ENCODE measurements around the gene WNT5B. TPM values are rescaled to one million over a fixed set of nuclear protein-coding genes. Genes with fewer than 3 reads are reported as not detected.

Gene WNT5B
- total RNA-seq, 1 experiment from 2014 or later, result 33.1 TPM

DNA sequence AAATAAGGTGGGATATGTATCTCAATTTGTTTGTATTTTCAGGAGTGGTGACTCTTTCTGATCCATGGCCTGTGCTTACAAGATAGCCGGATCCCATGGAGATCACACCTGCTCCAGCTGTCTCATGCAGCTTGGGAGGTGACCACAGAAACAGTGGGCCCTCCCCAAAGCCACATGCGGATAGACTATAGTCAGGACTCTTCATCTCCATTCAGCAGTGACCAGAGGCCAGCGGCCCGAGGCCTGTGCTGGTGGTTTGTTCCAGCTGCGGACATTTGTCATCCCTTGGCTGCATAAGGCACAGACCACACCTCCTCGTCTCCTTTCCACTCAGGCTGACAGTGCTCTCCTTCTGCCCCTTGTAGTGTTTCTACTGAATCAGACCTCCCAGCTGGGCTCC lies 14.7 kb upstream of the WNT5B start:
- TF ChIP-seq, protein P1, sequence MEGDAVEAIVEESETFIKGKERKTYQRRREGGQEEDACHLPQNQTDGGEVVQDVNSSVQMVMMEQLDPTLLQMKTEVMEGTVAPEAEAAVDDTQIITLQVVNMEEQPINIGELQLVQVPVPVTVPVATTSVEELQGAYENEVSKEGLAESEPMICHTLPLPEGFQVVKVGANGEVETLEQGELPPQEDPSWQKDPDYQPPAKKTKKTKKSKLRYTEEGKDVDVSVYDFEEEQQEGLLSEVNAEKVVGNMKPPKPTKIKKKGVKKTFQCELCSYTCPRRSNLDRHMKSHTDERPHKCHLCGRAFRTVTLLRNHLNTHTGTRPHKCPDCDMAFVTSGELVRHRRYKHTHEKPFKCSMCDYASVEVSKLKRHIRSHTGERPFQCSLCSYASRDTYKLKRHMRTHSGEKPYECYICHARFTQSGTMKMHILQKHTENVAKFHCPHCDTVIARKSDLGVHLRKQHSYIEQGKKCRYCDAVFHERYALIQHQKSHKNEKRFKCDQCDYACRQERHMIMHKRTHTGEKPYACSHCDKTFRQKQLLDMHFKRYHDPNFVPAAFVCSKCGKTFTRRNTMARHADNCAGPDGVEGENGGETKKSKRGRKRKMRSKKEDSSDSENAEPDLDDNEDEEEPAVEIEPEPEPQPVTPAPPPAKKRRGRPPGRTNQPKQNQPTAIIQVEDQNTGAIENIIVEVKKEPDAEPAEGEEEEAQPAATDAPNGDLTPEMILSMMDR (conservative IDR thresholded peaks at IDR 0.05), result no peak
- TF ChIP-seq EZH2 (IDR thresholded peaks at IDR 0.05; ENCODE audit: low read depth), result no peak
- H4K20me1 ChIP-seq (ENCODE audit: insufficient read depth), result no peaks in the 10 kb centered on the region
- DNase-seq, result no peak
- ChIA-PET POLR2A (ENCODE audit: unreplicated experiment) (no interaction called here), CTCF (no interaction called here)
- H3K4me1 ChIP-seq (replicated peaks; ENCODE audit: insufficient read depth), result no peaks in the 10 kb centered on the region
- no peak overlapping the region for H3K4me2 ChIP-seq
- no peaks in the 10 kb centered on the region for H3K36me3 ChIP-seq (ENCODE audit: low read depth)
- no peaks in the 10 kb centered on the region for H3K9me3 ChIP-seq (ENCODE audit: insufficient read depth, low read depth)
- no peak overlapping the region for H3K27ac ChIP-seq
- H3K4me3 ChIP-seq, result no peak overlapping the region
- H3F3A ChIP-seq (ENCODE audit: insufficient read depth, low read depth), result no peaks in the 10 kb centered on the region
- BruUV-seq (replicated peaks), result no TSS peak
- no peak overlapping the region for H2AFZ ChIP-seq
- intact Hi-C loops (cut with micrococcal nuclease; ENCODE audit: unreplicated experiment), result no loop called here
- H3K79me2 ChIP-seq (ENCODE audit: low read depth), result no peaks in the 10 kb centered on the region
- no peaks in the 10 kb centered on the region for H3K9me2 ChIP-seq (ENCODE audit: insufficient read depth)
- no peaks in the 10 kb centered on the region for H3K27me3 ChIP-seq (ENCODE audit: insufficient read depth, low read depth)

DNA sequence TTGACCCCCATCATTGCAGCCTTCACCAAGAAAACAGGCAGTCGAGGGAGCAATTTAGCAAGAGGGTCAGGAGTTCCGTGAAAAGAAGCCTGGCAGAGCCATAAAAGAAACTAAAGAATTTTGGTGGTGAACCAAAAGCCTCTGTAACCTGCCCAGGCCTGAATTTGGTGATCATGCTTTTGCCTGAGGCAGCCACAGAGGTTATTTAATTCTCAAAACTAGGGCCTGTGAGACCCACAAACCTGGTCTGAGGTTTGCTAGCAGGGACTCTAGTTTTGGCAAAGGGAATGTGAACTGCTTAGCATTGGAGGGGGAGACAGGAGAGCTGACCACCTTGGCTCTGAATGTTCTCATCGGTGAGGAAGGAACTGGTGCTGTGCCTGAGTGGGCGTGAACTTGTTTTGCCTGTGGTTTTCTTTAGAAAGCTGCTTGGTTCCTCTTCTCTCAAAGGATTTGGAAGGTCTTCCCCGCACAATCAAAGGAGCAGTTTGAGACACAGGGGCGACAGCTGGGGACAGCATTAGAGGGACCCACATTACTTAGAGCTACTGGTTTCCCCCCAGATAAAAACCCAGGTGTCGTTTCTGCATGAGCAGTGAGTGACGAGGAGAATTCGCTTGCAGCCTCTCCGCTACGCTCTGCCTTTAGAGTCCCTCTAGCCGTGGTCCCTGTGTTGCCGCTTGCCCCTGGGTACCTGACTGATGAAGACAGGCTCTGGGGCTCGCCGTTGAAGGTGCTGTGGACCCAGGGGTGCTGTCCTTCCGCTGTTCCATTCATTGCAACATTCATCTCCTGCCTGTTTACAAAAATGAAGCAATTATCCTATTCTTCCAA lies 12.6 kb upstream of the WNT5B start:
- Histone ChIP-seq H3K9me2 (ENCODE audit: insufficient read depth) (no peaks in the 10 kb centered on the region), H3K36me3 (ENCODE audit: low read depth) (no peaks in the 10 kb centered on the region), H4K20me1 (ENCODE audit: insufficient read depth) (no peaks in the 10 kb centered on the region), H2AFZ (no peak overlapping the region), H3K4me2 (no peak overlapping the region), H3K4me1 (replicated peaks; ENCODE audit: insufficient read depth) (no peaks in the 10 kb centered on the region), H3K27ac (no peak overlapping the region), H3K27me3 (ENCODE audit: insufficient read depth, low read depth) (no peaks in the 10 kb centered on the region), H3K4me3 (no peak overlapping the region), H3F3A (ENCODE audit: insufficient read depth, low read depth) (no peaks in the 10 kb centered on the region), H3K79me2 (ENCODE audit: low read depth) (no peaks in the 10 kb centered on the region), H3K9me3 (ENCODE audit: insufficient read depth, low read depth) (no peaks in the 10 kb centered on the region)
- ChIA-PET CTCF (interaction anchor here (0.5 kb wide), 1 partner anchor 856 kb away, joined by 3 read pairs; no protein-coding TSS in a partner anchor), POLR2A (ENCODE audit: unreplicated experiment) (no interaction called here)
- BruUV-seq (replicated peaks), result no TSS peak
- TF ChIP-seq EZH2 (IDR thresholded peaks at IDR 0.05; ENCODE audit: low read depth), result no peak
- TF ChIP-seq, protein P1 (conservative IDR thresholded peaks at IDR 0.05), result no peak
- intact Hi-C loops (cut with micrococcal nuclease; ENCODE audit: unreplicated experiment), result no loop called here
- DNase-seq, result no peak

DNA sequence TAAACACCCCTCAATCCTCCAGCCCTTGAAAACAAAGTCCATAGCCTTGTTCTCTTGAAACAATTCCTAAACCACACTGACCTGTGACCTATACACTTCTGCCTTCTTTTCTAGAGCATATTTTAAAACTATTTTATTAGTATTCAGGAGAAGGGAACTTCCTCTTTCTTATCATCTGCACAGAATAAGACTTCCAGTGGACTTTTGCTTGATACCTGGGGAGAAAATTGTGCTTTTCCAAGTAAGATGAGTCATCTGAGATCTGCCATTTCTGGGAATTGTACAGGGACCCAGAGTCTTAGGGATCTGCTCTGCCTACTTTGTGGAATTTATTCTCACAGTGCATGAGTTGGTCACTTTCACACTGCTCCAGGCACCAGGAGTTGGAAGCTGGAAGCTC lies 10.5 kb upstream of the WNT5B start:
- TF ChIP-seq, protein P1 (conservative IDR thresholded peaks at IDR 0.05), result no peak
- TF ChIP-seq EZH2 (IDR thresholded peaks at IDR 0.05; ENCODE audit: low read depth), result no peak
- intact Hi-C loops (cut with micrococcal nuclease; ENCODE audit: unreplicated experiment), result no loop called here

More for the DNA sequence above, 10.5 kb upstream of the WNT5B start:
- H3K27me3 ChIP-seq (ENCODE audit: insufficient read depth, low read depth), result no peaks in the 10 kb centered on the region
- no peaks in the 10 kb centered on the region for H3K9me3 ChIP-seq (ENCODE audit: insufficient read depth, low read depth)
- CTCF ChIA-PET, result no interaction called here
- no peaks in the 10 kb centered on the region for H3K4me1 ChIP-seq (replicated peaks; ENCODE audit: insufficient read depth)
- no peaks in the 10 kb centered on the region for H4K20me1 ChIP-seq (ENCODE audit: insufficient read depth)
- H3K36me3 ChIP-seq (ENCODE audit: low read depth), result no peaks in the 10 kb centered on the region
- no peak overlapping the region for H3K4me3 ChIP-seq
- no peak for DNase-seq
- H3K9me2 ChIP-seq (ENCODE audit: insufficient read depth), result no peaks in the 10 kb centered on the region
- H3K27ac ChIP-seq, result no peak overlapping the region
- no peak overlapping the region for H3K4me2 ChIP-seq
- H2AFZ ChIP-seq, result no peak overlapping the region
- POLR2A ChIA-PET (ENCODE audit: unreplicated experiment), result no interaction called here
- no peaks in the 10 kb centered on the region for H3F3A ChIP-seq (ENCODE audit: insufficient read depth, low read depth)
- H3K79me2 ChIP-seq (ENCODE audit: low read depth), result no peaks in the 10 kb centered on the region
- no TSS peak for BruUV-seq (replicated peaks)
